HG02870 (cell line): ENCODE results near the gene LAMC2.

Experiments
- ATAC-seq: cut with Tn5 transposase; IDR thresholded peaks from one replicate; pipeline ENCODE4 v1.9.1; 2021; ENCODE audit warnings: mild to moderate bottlenecking, moderate library complexity; ENCODE audit not compliant: unreplicated experiment

LAMC2 gene

GRCh38 chr1:183212870-183213269 lies 26.8 kb downstream of the LAMC2 start:
- no peak for ATAC-seq

GRCh38 chr1:183214021-183214970 lies 28.2 kb downstream of the LAMC2 start:
- ATAC-seq, result no peak

GRCh38 chr1:183215076-183215720 lies 29.1 kb downstream of the LAMC2 start:
- peak; percentile 50 for ATAC-seq

GRCh38 chr1:183215936-183216335 lies 29.9 kb downstream of the LAMC2 start:
- no peak for ATAC-seq

GRCh38 chr1:183218027-183218618 lies 32.1 kb downstream of the LAMC2 start:
- ATAC-seq, result no peak

- ATAC-seq, result no peak
These were observed 33.0 kb downstream of the LAMC2 start for GRCh38 chr1:183218971-183219615.

GRCh38 chr1:183219616-183220009 lies 33.5 kb downstream of the LAMC2 start:
- no peak for ATAC-seq

- ATAC-seq, result no peak
These were observed 36.8 kb downstream of the LAMC2 start for GRCh38 chr1:183222909-183223308.

- ATAC-seq, result no peak
These were observed 37.4 kb downstream of the LAMC2 start for GRCh38 chr1:183223467-183223866.

- ATAC-seq, result no peak
These were observed 40.3 kb downstream of the LAMC2 start for GRCh38 chr1:183226361-183226760.

GRCh38 chr1:183226963-183227362 lies 40.9 kb downstream of the LAMC2 start:
- no peak for ATAC-seq

GRCh38 chr1:183227422-183228346 lies 41.6 kb downstream of the LAMC2 start:
- no peak for ATAC-seq

GRCh38 chr1:183228347-183229220 lies 42.5 kb downstream of the LAMC2 start:
- no peak for ATAC-seq

GRCh38 chr1:183230413-183230812 lies 44.3 kb downstream of the LAMC2 start:
- ATAC-seq, result no peak

GRCh38 chr1:183231545-183231944 lies 45.5 kb downstream of the LAMC2 start:
- ATAC-seq, result no peak

GRCh38 chr1:183233113-183233512 lies 47.0 kb downstream of the LAMC2 start:
- no peak for ATAC-seq

- no peak for ATAC-seq
These were observed 48.8 kb downstream of the LAMC2 start for GRCh38 chr1:183234660-183235476.

GRCh38 chr1:183235503-183235902 lies 49.4 kb downstream of the LAMC2 start:
- no peak for ATAC-seq
